GM23338 (cell line): ENCODE results near the gene MYO9A. TPM values are rescaled to one million over a fixed set of nuclear protein-coding genes. Genes with fewer than 3 reads are reported as not detected.

Experiments
- ATAC-seq: fragments of 200-7000 bp; cut with Tn5 transposase; 3 replicates; pipeline ENCODE4 v1.9.1; 2020
- DNase-seq: peaks from one replicate; pipeline ENCODE4 v3.0.0-alpha.2; 2015; ENCODE audit warnings: low spot score
- H2AFZ ChIP-seq: fragments of 200-600 bp; sonication (generic); 2 replicates; pipeline ENCODE4 v1.8.0; 2016; ENCODE audit warnings: antibody characterized with exemption, mild to moderate bottlenecking, moderate library complexity
- H3F3A ChIP-seq: fragments of 200-600 bp; sonication (generic); replicated peaks from 2 replicates; pipeline ENCODE4 v1.8.0; 2017; ENCODE audit warnings: antibody characterized with exemption, mixed run types, low read depth
- H3K27ac ChIP-seq: fragments of 200-600 bp; sonication (generic); 2 replicates; pipeline ENCODE4 v1.6.1; 2016; ENCODE audit warnings: low read depth
- H3K27me3 ChIP-seq: fragments of 200-600 bp; sonication (generic); 2 replicates; pipeline ENCODE4 v1.8.0; 2016; ENCODE audit warnings: mild to moderate bottlenecking, mixed run types, moderate library complexity; ENCODE audit not compliant: insufficient read depth
- H3K36me3 ChIP-seq: fragments of 200-600 bp; sonication (generic); 2 replicates; pipeline ENCODE4 v1.8.0; 2016; ENCODE audit warnings: mild to moderate bottlenecking; ENCODE audit not compliant: insufficient read depth
- H3K4me1 ChIP-seq: fragments of 200-600 bp; sonication (generic); 2 replicates; pipeline ENCODE4 v1.8.0; 2016; ENCODE audit warnings: mild to moderate bottlenecking, moderate library complexity; ENCODE audit not compliant: insufficient read depth
- H3K4me2 ChIP-seq: fragments of 200-600 bp; sonication (generic); 2 replicates; pipeline ENCODE4 v1.7.1; 2017; ENCODE audit warnings: mixed run types
- H3K4me3 ChIP-seq: fragments of 200-600 bp; sonication (generic); 2 replicates; pipeline ENCODE4 v1.6.1; 2016; ENCODE audit warnings: mixed run types
- H3K79me2 ChIP-seq: fragments of 200-600 bp; sonication (generic); replicated peaks from 2 replicates; pipeline ENCODE4 v1.8.0; 2017; ENCODE audit warnings: mild to moderate bottlenecking; ENCODE audit not compliant: insufficient read depth
- H3K9me2 ChIP-seq: fragments of 200-600 bp; sonication (generic); 2 replicates; pipeline ENCODE4 v1.8.0; 2017; ENCODE audit not compliant: insufficient read depth
- H4K20me1 ChIP-seq: fragments of 200-600 bp; sonication (generic); replicated peaks from 2 replicates; pipeline ENCODE4 v1.8.0; 2017; ENCODE audit warnings: mild to moderate bottlenecking; ENCODE audit not compliant: insufficient read depth
- H3K27ac Mint-ChIP-seq: 2 replicates; pipeline ENCODE4 v1.8.0; 2020; ENCODE audit warnings: inconsistent platforms, mild to moderate bottlenecking, moderate library complexity, mixed read lengths
- H3K27me3 Mint-ChIP-seq: 3 replicates; pipeline ENCODE4 v1.8.0; 2022; ENCODE audit warnings: low read depth, mild to moderate bottlenecking, moderate library complexity, mixed read lengths, inconsistent platforms; ENCODE audit not compliant: insufficient read depth, poor library complexity
- H3K36me3 Mint-ChIP-seq: 3 replicates; pipeline ENCODE4 v1.8.0; 2021; ENCODE audit warnings: low read depth, mild to moderate bottlenecking, inconsistent platforms, moderate library complexity, mixed read lengths
- H3K4me1 Mint-ChIP-seq: 3 replicates; pipeline ENCODE4 v1.8.0; 2020; ENCODE audit warnings: mild to moderate bottlenecking, inconsistent platforms, mixed read lengths
- H3K4me3 Mint-ChIP-seq: 3 replicates; pipeline ENCODE4 v1.8.0; 2021; ENCODE audit warnings: moderate library complexity, mild to moderate bottlenecking, inconsistent platforms, mixed read lengths
- H3K9me3 Mint-ChIP-seq: 3 replicates; pipeline ENCODE4 v1.8.0; 2020; ENCODE audit warnings: moderate library complexity, mild to moderate bottlenecking, inconsistent platforms, mixed read lengths
- CREB1 ChIP-seq: fragments of 250-450 bp; sonication (Bioruptor Pico); IDR thresholded peaks from 2 replicates; pipeline ENCODE4 v1.5.0; 2020; ENCODE audit warnings: low read depth, mild to moderate bottlenecking, moderate library complexity
- CTCF ChIP-seq, 2 experiments: fragments of 200-600 bp in 1 of 2; sonication (generic) in 1 of 2; conservative IDR thresholded peaks; 2 replicates each; pipeline versions ENCODE4 v1.5.1 to v1.6.1; 2016 to 2017; ENCODE audit warnings: antibody characterized with exemption in 2 of 2, low read depth in 2 of 2, mild to moderate bottlenecking in 2 of 2, moderate library complexity in 1 of 2
- ETS1 ChIP-seq: IDR thresholded peaks from 2 replicates; pipeline ENCODE4 v1.6.1; 2016; ENCODE audit warnings: antibody characterized with exemption
- EZH2 ChIP-seq: fragments of 200-600 bp; sonication (generic); IDR thresholded peaks from one replicate; pipeline ENCODE4 v1.8.0; 2017; ENCODE audit warnings: antibody characterized with exemption, mild to moderate bottlenecking, low read depth; ENCODE audit not compliant: unreplicated experiment
- EZH2phosphoT487 ChIP-seq: fragments of 200-600 bp; sonication (generic); IDR thresholded peaks from one replicate; pipeline ENCODE4 v1.8.1; 2018; ENCODE audit warnings: antibody characterized with exemption; ENCODE audit not compliant: unreplicated experiment
- JUNB ChIP-seq: IDR thresholded peaks from one replicate; pipeline ENCODE4 v1.6.1; 2016; ENCODE audit warnings: antibody characterized with exemption; ENCODE audit not compliant: unreplicated experiment
- NANOG ChIP-seq: IDR thresholded peaks from 2 replicates; pipeline ENCODE4 v1.6.1; 2016; ENCODE audit warnings: antibody characterized with exemption, borderline replicate concordance
- POLR2AphosphoS5 ChIP-seq: IDR thresholded peaks from 2 replicates; pipeline ENCODE4 v1.6.1; 2016; ENCODE audit warnings: antibody characterized with exemption, low read depth
- REST ChIP-seq: IDR thresholded peaks from one replicate; pipeline ENCODE4 v1.6.1; 2018; ENCODE audit warnings: antibody characterized with exemption; ENCODE audit not compliant: unreplicated experiment
- STAT1 ChIP-seq: IDR thresholded peaks from one replicate; pipeline ENCODE4 v1.6.1; 2016; ENCODE audit warnings: antibody characterized with exemption; ENCODE audit not compliant: unreplicated experiment
- ZNF114 ChIP-seq: fragments of 250-450 bp; sonication (Bioruptor Pico); IDR thresholded peaks from 2 replicates; pipeline ENCODE4 v1.5.0; 2020; ENCODE audit warnings: mild to moderate bottlenecking, moderate library complexity
- ZNF331 ChIP-seq: fragments of 250-450 bp; sonication (Bioruptor Pico); IDR thresholded peaks from 2 replicates; pipeline ENCODE4 v1.5.0; 2020; ENCODE audit warnings: low read depth, mild to moderate bottlenecking, moderate library complexity
- polyA plus RNA-seq: library from polyadenylated mRNA; unstranded; fragments of >200 nt; fragmentation: Nextera tagmentation; extraction: Ambion mirVana; gene quantifications from 2 replicates; pipeline ENCODE4 v1.2.1, GENCODE V29; 2016
- total RNA-seq: library from RNA; depleted of rRNA; stranded (reverse); fragments of >200 nt; shearing (Covaris generic); gene quantifications from 2 replicates; pipeline ENCODE4 v1.2.3, GENCODE V29; 2014
- TF ChIP-seq, protein P1 (sequence below): fragments of 250-450 bp; sonication (Bioruptor Pico); IDR thresholded peaks from 2 replicates; pipeline ENCODE4 v1.5.0; 2020; ENCODE audit warnings: mild to moderate bottlenecking, moderate library complexity

The MYO9A gene
- total and polyA plus RNA-seq, 2 experiments from 2014 or later = 11.6 to 32.8 TPM

- TF ChIP-seq CREB1 (CRISPR knock-in tag) (no peak), ZNF331 (CRISPR knock-in tag) (no peak), ETS1 (no peak), STAT1 (no peak), POLR2AphosphoS5 (no peak), CTCF (conservative IDR thresholded peaks at IDR 0.05; ENCODE audit: low read depth in 2 of 2) (no peak), ZNF114 (CRISPR knock-in tag) (no peak), EZH2 (no peak), JUNB (no peak), NANOG (no peak), REST (no peak), EZH2phosphoT487 (no peak)
- TF ChIP-seq, protein P1, sequence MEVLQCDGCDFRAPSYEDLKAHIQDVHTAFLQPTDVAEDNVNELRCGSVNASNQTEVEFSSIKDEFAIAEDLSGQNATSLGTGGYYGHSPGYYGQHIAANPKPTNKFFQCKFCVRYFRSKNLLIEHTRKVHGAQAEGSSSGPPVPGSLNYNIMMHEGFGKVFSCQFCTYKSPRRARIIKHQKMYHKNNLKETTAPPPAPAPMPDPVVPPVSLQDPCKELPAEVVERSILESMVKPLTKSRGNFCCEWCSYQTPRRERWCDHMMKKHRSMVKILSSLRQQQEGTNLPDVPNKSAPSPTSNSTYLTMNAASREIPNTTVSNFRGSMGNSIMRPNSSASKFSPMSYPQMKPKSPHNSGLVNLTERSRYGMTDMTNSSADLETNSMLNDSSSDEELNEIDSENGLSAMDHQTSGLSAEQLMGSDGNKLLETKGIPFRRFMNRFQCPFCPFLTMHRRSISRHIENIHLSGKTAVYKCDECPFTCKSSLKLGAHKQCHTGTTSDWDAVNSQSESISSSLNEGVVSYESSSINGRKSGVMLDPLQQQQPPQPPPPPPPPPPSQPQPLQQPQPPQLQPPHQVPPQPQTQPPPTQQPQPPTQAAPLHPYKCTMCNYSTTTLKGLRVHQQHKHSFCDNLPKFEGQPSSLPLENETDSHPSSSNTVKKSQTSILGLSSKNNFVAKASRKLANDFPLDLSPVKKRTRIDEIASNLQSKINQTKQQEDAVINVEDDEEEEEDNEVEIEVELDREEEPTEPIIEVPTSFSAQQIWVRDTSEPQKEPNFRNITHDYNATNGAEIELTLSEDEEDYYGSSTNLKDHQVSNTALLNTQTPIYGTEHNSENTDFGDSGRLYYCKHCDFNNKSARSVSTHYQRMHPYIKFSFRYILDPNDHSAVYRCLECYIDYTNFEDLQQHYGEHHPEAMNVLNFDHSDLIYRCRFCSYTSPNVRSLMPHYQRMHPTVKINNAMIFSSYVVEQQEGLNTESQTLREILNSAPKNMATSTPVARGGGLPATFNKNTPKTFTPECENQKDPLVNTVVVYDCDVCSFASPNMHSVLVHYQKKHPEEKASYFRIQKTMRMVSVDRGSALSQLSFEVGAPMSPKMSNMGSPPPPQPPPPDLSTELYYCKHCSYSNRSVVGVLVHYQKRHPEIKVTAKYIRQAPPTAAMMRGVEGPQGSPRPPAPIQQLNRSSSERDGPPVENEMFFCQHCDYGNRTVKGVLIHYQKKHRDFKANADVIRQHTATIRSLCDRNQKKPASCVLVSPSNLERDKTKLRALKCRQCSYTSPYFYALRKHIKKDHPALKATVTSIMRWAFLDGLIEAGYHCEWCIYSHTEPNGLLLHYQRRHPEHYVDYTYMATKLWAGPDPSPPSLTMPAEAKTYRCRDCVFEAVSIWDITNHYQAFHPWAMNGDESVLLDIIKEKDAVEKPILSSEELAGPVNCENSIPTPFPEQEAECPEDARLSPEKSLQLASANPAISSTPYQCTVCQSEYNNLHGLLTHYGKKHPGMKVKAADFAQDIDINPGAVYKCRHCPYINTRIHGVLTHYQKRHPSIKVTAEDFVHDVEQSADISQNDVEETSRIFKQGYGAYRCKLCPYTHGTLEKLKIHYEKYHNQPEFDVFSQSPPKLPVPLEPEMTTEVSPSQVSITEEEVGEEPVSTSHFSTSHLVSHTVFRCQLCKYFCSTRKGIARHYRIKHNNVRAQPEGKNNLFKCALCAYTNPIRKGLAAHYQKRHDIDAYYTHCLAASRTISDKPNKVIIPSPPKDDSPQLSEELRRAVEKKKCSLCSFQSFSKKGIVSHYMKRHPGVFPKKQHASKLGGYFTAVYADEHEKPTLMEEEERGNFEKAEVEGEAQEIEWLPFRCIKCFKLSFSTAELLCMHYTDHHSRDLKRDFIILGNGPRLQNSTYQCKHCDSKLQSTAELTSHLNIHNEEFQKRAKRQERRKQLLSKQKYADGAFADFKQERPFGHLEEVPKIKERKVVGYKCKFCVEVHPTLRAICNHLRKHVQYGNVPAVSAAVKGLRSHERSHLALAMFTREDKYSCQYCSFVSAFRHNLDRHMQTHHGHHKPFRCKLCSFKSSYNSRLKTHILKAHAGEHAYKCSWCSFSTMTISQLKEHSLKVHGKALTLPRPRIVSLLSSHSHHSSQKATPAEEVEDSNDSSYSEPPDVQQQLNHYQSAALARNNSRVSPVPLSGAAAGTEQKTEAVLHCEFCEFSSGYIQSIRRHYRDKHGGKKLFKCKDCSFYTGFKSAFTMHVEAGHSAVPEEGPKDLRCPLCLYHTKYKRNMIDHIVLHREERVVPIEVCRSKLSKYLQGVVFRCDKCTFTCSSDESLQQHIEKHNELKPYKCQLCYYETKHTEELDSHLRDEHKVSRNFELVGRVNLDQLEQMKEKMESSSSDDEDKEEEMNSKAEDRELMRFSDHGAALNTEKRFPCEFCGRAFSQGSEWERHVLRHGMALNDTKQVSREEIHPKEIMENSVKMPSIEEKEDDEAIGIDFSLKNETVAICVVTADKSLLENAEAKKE = no peak
- H3K79me2 ChIP-seq = no peaks in the 10 kb centered on the region
- no peak overlapping the region for H3K27ac Mint-ChIP-seq
- H3K4me3 ChIP-seq = no peak overlapping the region
- peaks cover 11% of the 10 kb centered on the region for H3K4me1 Mint-ChIP-seq
- no peak overlapping the region for H3K4me2 ChIP-seq
- H3K36me3 Mint-ChIP-seq = peaks cover 38% of the 10 kb centered on the region
- H3K27ac ChIP-seq = no peak overlapping the region
- peaks cover 6% of the 10 kb centered on the region; the same call in 1 of the 2 replicates for H3K4me1 ChIP-seq
- H3K9me3 Mint-ChIP-seq = peaks cover 33% of the 10 kb centered on the region
- peaks cover 4% of the 10 kb centered on the region; the same call in 1 of the 2 replicates for H3K36me3 ChIP-seq
- H3K27me3 Mint-ChIP-seq = no peaks in the 10 kb centered on the region
- no peak overlapping the region for H3K4me3 Mint-ChIP-seq
- H3K27me3 ChIP-seq = no peaks in the 10 kb centered on the region
- no peaks in the 10 kb centered on the region for H4K20me1 ChIP-seq
- H3F3A ChIP-seq = no peaks in the 10 kb centered on the region
- ATAC-seq = no peak
- no peak for DNase-seq
- H3K9me2 ChIP-seq = 0 out of 2 replicates have a peak, but pooled peaks cover 6% of the 10 kb centered on the region
- H2AFZ ChIP-seq = no peak overlapping the region
These were observed 296.3 kb downstream of the MYO9A start for GRCh38 chr15:71821547-71822129.
